ENCODE data around the gene CLDN14. TPM values are rescaled to one million over a fixed set of nuclear protein-coding genes. Genes with fewer than 3 reads are reported as not detected.

The CLDN14 gene
- total RNA-seq, 4 donors from 2014 or later = not detected

GRCh38 chr21:36425286-36425685 is 54.6 kb downstream of the CLDN14 start:
- no peak for TF ChIP-seq CTCF (IDR thresholded peaks at IDR 0.05; ENCODE audit: low read depth)

- TF ChIP-seq CTCF (IDR thresholded peaks at IDR 0.05; ENCODE audit: low read depth) = no peak
Observed at GRCh38 chr21:36424592-36424991, 55.3 kb downstream of the CLDN14 start.

- TF ChIP-seq CTCF (IDR thresholded peaks at IDR 0.05; ENCODE audit: low read depth) = no peak
Observed at GRCh38 chr21:36423771-36424433, 56.0 kb downstream of the CLDN14 start.

- TF ChIP-seq CTCF (IDR thresholded peaks at IDR 0.05; ENCODE audit: low read depth) = no peak
Observed at GRCh38 chr21:36422279-36423098, 57.4 kb downstream of the CLDN14 start.

GRCh38 chr21:36420571-36421339 is 59.2 kb downstream of the CLDN14 start:
- no peak for TF ChIP-seq CTCF (IDR thresholded peaks at IDR 0.05; ENCODE audit: low read depth)

GRCh38 chr21:36419996-36420395 is 59.9 kb downstream of the CLDN14 start:
- TF ChIP-seq CTCF (IDR thresholded peaks at IDR 0.05; ENCODE audit: low read depth) = no peak

GRCh38 chr21:36419241-36419640 is 60.7 kb downstream of the CLDN14 start:
- no peak for TF ChIP-seq CTCF (IDR thresholded peaks at IDR 0.05; ENCODE audit: low read depth)

Measured in subcutaneous adipose tissue (tissue), 4 donors.